Right lobe of liver (tissue), 6 donors: Measurements from ENCODE around the gene NUP93. TPM values are rescaled to one million over a fixed set of nuclear protein-coding genes. Genes with fewer than 3 reads are reported as not detected.
"Not testable (repeated sequence)": the region's sequence is repeated elsewhere in the genome, so short reads cannot be mapped to it uniquely, and the experiment has no call there.

Experiments used
- ATAC-seq, 4 donors: fragments of 200-7000 bp; cut with Tn5 transposase; one replicate each; pipeline ENCODE4 v1.9.1; 2020; ENCODE audit warnings: mild to moderate bottlenecking in 4 of 4, moderate library complexity in 4 of 4
- DNase-seq, 3 donors: peaks; one replicate each; pipeline ENCODE4 v3.0.0-alpha.2; 2020
- H3K27ac ChIP-seq, 3 donors: fragments of 200-600 bp; one replicate each; pipeline ENCODE4 v1.8.0; 2022
- H3K27me3 ChIP-seq, 2 donors: fragments of 200-600 bp; one replicate each; pipeline ENCODE4 v1.8.0; 2022
- H3K36me3 ChIP-seq, 4 donors: fragments of 200-600 bp; sonication (generic) in 1 of 4; one replicate each; pipeline versions ENCODE4 v1.5.1 to v1.8.0; 2017 to 2022; ENCODE audit warnings: control low read depth in 1 of 4
- H3K4me1 ChIP-seq, 4 donors: fragments of 200-600 bp; sonication (generic) in 1 of 4; one replicate each; pipeline versions ENCODE4 v1.5.1 to v1.8.0; 2017 to 2022; ENCODE audit warnings: control low read depth in 1 of 4
- H3K4me3 ChIP-seq, 3 donors: fragments of 200-600 bp; one replicate each; pipeline ENCODE4 v1.8.0; 2022
- H3K9me3 ChIP-seq, 4 donors: fragments of 200-600 bp; sonication (generic) in 1 of 4; one replicate each; pipeline versions ENCODE4 v1.5.1 to v1.8.0; 2017 to 2022; ENCODE audit warnings: control low read depth in 1 of 4
- CTCF ChIP-seq, 4 donors: fragments of 200-600 bp in 3 of 4; fragments of 450-650 bp in 1 of 4; IDR thresholded peaks; one replicate each; pipeline versions ENCODE4 v1.5.1 to v1.8.0; 2016 to 2022; ENCODE audit warnings: antibody characterized with exemption in 4 of 4, mild to moderate bottlenecking in 2 of 4
- POLR2A ChIP-seq: fragments of 450-650 bp; IDR thresholded peaks from one replicate; pipeline ENCODE4 v1.6.1; 2017; ENCODE audit warnings: antibody characterized with exemption, mild to moderate bottlenecking
- WGBS: methylation state at CpG from one replicate; pipeline ENCODE4 v1.1.6; 2018; ENCODE audit warnings: low coverage, low lambda C conversion rate; ENCODE audit not compliant: insufficient coverage; ENCODE audit errors: missing lambda C conversion rate; 5-methylcytosine and 5-hydroxymethylcytosine counted together
- intact Hi-C, 2 donors: fragments of 100-400 bp; cut with DNase I; formaldehyde crosslinking; loops; one replicate each; pipeline versions ENCODE4 v1.11.2 to v1.14.1; 2022
- total RNA-seq, 6 experiments: library from RNA; depleted of rRNA in 2 of 6; stranded (reverse); fragments of >200 nt in 2 of 6; fragmentation: NEBNext Ultra II Directional in 3 of 6; extraction: Animal tissue kit (Norgen Biotek cat#: 25700) in 3 of 6; gene quantifications; one replicate each; pipeline versions ENCODE4 v1.1.0 to v1.2.4, GENCODE V29; 2016 to 2023
- donor health status: DM: no; HTN: yes; CAD: no.
- donor health status: DM: no; HTN: no; CAD: no.
- donor health status: DM: no; HTN: no; CAD: no.
- donor health status: DM: no; HTN: yes; CAD: no.
- donor health status: DM: no; HTN: yes; CAD: no.

NUP93 gene
- total RNA-seq, 6 experiments from 2014 or later: 8.3 to 17.0 (median 12.8) TPM

- DNase-seq (no peak), ATAC-seq (no peak)
- no peaks in the 10 kb centered on the region for H3K36me3 ChIP-seq
- H3K27ac ChIP-seq: no peak overlapping the region
- 80% methylated on average over 1 of the region's 2 CpGs for WGBS
- TF ChIP-seq CTCF (IDR thresholded peaks at IDR 0.05) (no peak), POLR2A (no peak)
- H3K4me1 ChIP-seq: no peaks in the 10 kb centered on the region
- H3K27me3 ChIP-seq: no peaks in the 10 kb centered on the region
- no peaks in the 10 kb centered on the region for H3K9me3 ChIP-seq
- intact Hi-C loops: no loop called here
- no peak overlapping the region for H3K4me3 ChIP-seq
Measured at GRCh38 chr16:56883586-56883985, 153.7 kb downstream of the NUP93 start.

- Histone ChIP-seq H3K9me3 (no peaks in the 10 kb centered on the region), H3K4me1 (no peaks in the 10 kb centered on the region), H3K27me3 (no peaks in the 10 kb centered on the region), H3K36me3 (no peaks in the 10 kb centered on the region), H3K27ac (no peak overlapping the region), H3K4me3 (no peak overlapping the region)
- WGBS: 88% methylated on average over 5 of the region's 14 CpGs
- ATAC-seq (no peak), DNase-seq (no peak)
- intact Hi-C loops: no loop called here
- TF ChIP-seq CTCF (IDR thresholded peaks at IDR 0.05) (no peak), POLR2A (no peak)
Measured at GRCh38 chr16:56884026-56884582, 154.2 kb downstream of the NUP93 start.

- WGBS: 100% methylated on average over 1 of the region's 13 CpGs
- DNase-seq, H3K36me3 ChIP-seq, ATAC-seq, H3K27me3 ChIP-seq, H3K4me1 ChIP-seq, H3K4me3 ChIP-seq, H3K9me3 ChIP-seq, H3K27ac ChIP-seq, intact Hi-C loops: not testable (repeated sequence)
Measured at GRCh38 chr16:56884929-56885328, 155.0 kb downstream of the NUP93 start.

GRCh38 chr16:56885446-56886162 is 155.7 kb downstream of the NUP93 start:
- H3K4me1 ChIP-seq: no peaks in the 10 kb centered on the region
- peak in 3 of 4 donors; percentile 57 to 90 (median 58) for ATAC-seq
- H3K4me3 ChIP-seq: no peak overlapping the region
- H3K27me3 ChIP-seq: no peaks in the 10 kb centered on the region
- H3K27ac ChIP-seq: no peak overlapping the region
- intact Hi-C loops: no loop called here
- no CpG with 5 or more reads among the region's 9 CpGs for WGBS
- H3K36me3 ChIP-seq: no peaks in the 10 kb centered on the region
- no peak for TF ChIP-seq CTCF (IDR thresholded peaks at IDR 0.05)
- no peak for TF ChIP-seq POLR2A
- H3K9me3 ChIP-seq: no peaks in the 10 kb centered on the region
- peak in 1 of 3 donors; percentile 55 for DNase-seq

GRCh38 chr16:56886296-56886695 is 156.4 kb downstream of the NUP93 start:
- 80% methylated on average over 2 of the region's 12 CpGs for WGBS
- intact Hi-C loops: no loop called here
- ATAC-seq (peak in 1 of 4 donors; percentile 12), DNase-seq (no peak)
- H3K27me3 ChIP-seq: no peaks in the 10 kb centered on the region
- no peaks in the 10 kb centered on the region for H3K36me3 ChIP-seq
- TF ChIP-seq CTCF (IDR thresholded peaks at IDR 0.05) (no peak), POLR2A (no peak)
- no peak overlapping the region for H3K4me3 ChIP-seq
- H3K4me1 ChIP-seq: no peaks in the 10 kb centered on the region
- H3K27ac ChIP-seq: no peak overlapping the region
- no peaks in the 10 kb centered on the region for H3K9me3 ChIP-seq
